Measurements from ENCODE around the gene BBS1.
A peak's percentile ranks its signal among the peaks of the same experiment; 100 is the strongest.

The BBS1 gene

GRCh38 chr11:66477263-66478201 is 32.9 kb upstream of the BBS1 start:
- no peak for DNase-seq

GRCh38 chr11:66478729-66479393 is 31.6 kb upstream of the BBS1 start:
- peak; percentile 69 for DNase-seq

- DNase-seq = peak; percentile 98
These were observed 30.9 kb upstream of the BBS1 start for GRCh38 chr11:66479394-66480116.

- DNase-seq = peak; percentile 100
These were observed 30.1 kb upstream of the BBS1 start, which contains the start of gene DPP3 for GRCh38 chr11:66480117-66480938. TSS of gene DPP3 (plus strand) at chr11:66480434. CDS start at chr11:66482201, 1,767 bp downstream.

GRCh38 chr11:66484806-66485380 is 25.5 kb upstream of the BBS1 start:
- no peak for DNase-seq

GRCh38 chr11:66488957-66489356 is 21.5 kb upstream of the BBS1 start:
- DNase-seq = peak; percentile 77

GRCh38 chr11:66489636-66490035 is 20.8 kb upstream of the BBS1 start:
- DNase-seq = peak; percentile 99

- DNase-seq = no peak
These were observed 19.0 kb upstream of the BBS1 start for GRCh38 chr11:66491315-66491935.

GRCh38 chr11:66492161-66492865 is 18.1 kb upstream of the BBS1 start:
- no peak for DNase-seq

GRCh38 chr11:66493130-66493529 is 17.3 kb upstream of the BBS1 start:
- no peak for DNase-seq

GRCh38 chr11:66494458-66494857 is 16.0 kb upstream of the BBS1 start:
- DNase-seq = no peak

GRCh38 chr11:66494935-66495334 is 15.5 kb upstream of the BBS1 start:
- DNase-seq = no peak

- peak; percentile 47 for DNase-seq
These were observed 15.0 kb upstream of the BBS1 start for GRCh38 chr11:66495401-66495854.

GRCh38 chr11:66497206-66497605 is 13.2 kb upstream of the BBS1 start:
- DNase-seq = no peak

GRCh38 chr11:66498506-66498905 is 11.9 kb upstream of the BBS1 start:
- no peak for DNase-seq

- DNase-seq = no peak
These were observed 5.1 kb upstream of the BBS1 start for GRCh38 chr11:66505276-66505816.

- no peak for DNase-seq
These were observed 1.3 kb upstream of the BBS1 start for GRCh38 chr11:66509131-66509561.

GRCh38 chr11:66510990-66511339 is 530 bp downstream of the BBS1 start:
- no peak for DNase-seq

- DNase-seq = no peak
These were observed 13.2 kb downstream of the BBS1 start for GRCh38 chr11:66523611-66524010.

- no peak for DNase-seq
These were observed 14.0 kb downstream of the BBS1 start for GRCh38 chr11:66524304-66525040.
